Left cardiac atrium (tissue), 4 donors: ENCODE results near the gene TXN2. TPM values are rescaled to one million over a fixed set of nuclear protein-coding genes. Genes with fewer than 3 reads are reported as not detected.

ENCODE experiments used
- ATAC-seq, 2 donors: fragments of 200-7000 bp; cut with Tn5 transposase; one replicate each; pipeline ENCODE4 v1.9.1; 2020; ENCODE audit warnings: mild to moderate bottlenecking in 2 of 2, moderate library complexity in 2 of 2
- DNase-seq: peaks from one replicate; pipeline ENCODE4 v3.0.0-alpha.2; 2020
- intact Hi-C, 2 donors: fragments of 100-400 bp; cut with DNase I; formaldehyde crosslinking; loops; one replicate each; pipeline versions ENCODE4 v1.14.1 to v1.15.1; 2022 to 2023
- total RNA-seq, 2 donors: library from RNA; stranded (reverse); fragmentation: NEBNext Ultra II Directional; extraction: Animal tissue kit (Norgen Biotek cat#: 25700); gene quantifications; one replicate each; pipeline ENCODE4 v1.2.1, GENCODE V29; 2021
- donor health status: DM: no; HTN: yes; CAD: no.
- donor health status: DM: no; HTN: yes; CAD: no; lungs with severe emphysema.
- donor health status: DM: yes; HTN: yes; CAD: no.
- donor health status: Dilated cardiomyopathy.

Gene TXN2
- total RNA-seq, 2 donors from 2014 or later, result 91.5 to 96.8 TPM

GRCh38 chr22:36419912-36420882 lies 61.2 kb downstream of the TXN2 start:
- intact Hi-C loops, result loop anchor here in 1 of 2 donors (5.0 kb wide), 1 partner anchor 32 kb away; no protein-coding TSS in a partner anchor
- DNase-seq, result no peak
- peak; percentile 50 to 67 for ATAC-seq

GRCh38 chr22:36419177-36419911 lies 62.1 kb downstream of the TXN2 start:
- ATAC-seq (peak; percentile 69 to 79), DNase-seq (peak; percentile 37)
- intact Hi-C loops, result loop anchor here in 1 of 2 donors (5.0 kb wide), 1 partner anchor 33 kb away; no protein-coding TSS in a partner anchor

GRCh38 chr22:36417281-36417686 lies 64.2 kb downstream of the TXN2 start:
- DNase-seq (no peak), ATAC-seq (no peak)
- intact Hi-C loops, result loop anchor here in 1 of 2 donors (5.0 kb wide), 1 partner anchor 35 kb away; no protein-coding TSS in a partner anchor

Other genes with a start within 250 kb of the TXN2 start
- 10 to 100 TPM; 43.8 to 43.9 TPM for gene APOL2, start 242.1 kb downstream of the TXN2 start, total RNA-seq
- 10 to 100 TPM; 26.5 to 40.7 TPM for gene APOL1, start 228.5 kb downstream of the TXN2 start, total RNA-seq
- gene MYH9, start 93.7 kb downstream of the TXN2 start, total RNA-seq, result 100 to 1,000 TPM; 225 to 367 TPM
- gene FOXRED2, start 25.4 kb upstream of the TXN2 start, total RNA-seq, result 1 to 10 TPM; 5.1 to 8.5 TPM
- gene EIF3D, start 47.5 kb upstream of the TXN2 start, total RNA-seq, result 10 to 100 TPM; 74.8 to 96.3 TPM
- not detected for gene CACNG2, start 222.1 kb upstream of the TXN2 start, total RNA-seq